ENCODE results near the gene TMEM163.

The TMEM163 gene

GRCh38 chr2:134728163-134728562 lies 9.4 kb upstream of the TMEM163 start:
- Histone ChIP-seq H3K9me2 (ENCODE audit: low read depth, low read length) (no peaks in the 10 kb centered on the region), H3K27me3 (ENCODE audit: insufficient read depth, low read length) (peaks cover 3% of the 10 kb centered on the region; the same call in 1 of the 2 replicates), H3K9me3 (ENCODE audit: low read length) (no peaks in the 10 kb centered on the region), H3K79me2 (ENCODE audit: insufficient read depth, low read length) (no peaks in the 10 kb centered on the region), H3K9ac (ENCODE audit: low read length) (no peak overlapping the region), H3F3A (ENCODE audit: insufficient read depth, low read length) (no peaks in the 10 kb centered on the region), H3K4me2 (ENCODE audit: low read length) (no peak overlapping the region), H2AFZ (ENCODE audit: low read length) (no peak overlapping the region), H3K27ac (ENCODE audit: low read depth, low read length, poor library complexity, severe bottlenecking) (no peak overlapping the region), H3K36me3 (ENCODE audit: insufficient read depth, low read length) (no peaks in the 10 kb centered on the region; the same call in 1 of the 2 replicates), H4K20me1 (ENCODE audit: insufficient read depth, low read length) (no peaks in the 10 kb centered on the region), H3K4me1 (ENCODE audit: insufficient read depth, low read length, severe bottlenecking) (no peaks in the 10 kb centered on the region), H3K4me3 (ENCODE audit: low read depth, low read length, poor library complexity, severe bottlenecking) (no peak overlapping the region)
- TF ChIP-seq CTCF (IDR thresholded peaks at IDR 0.05; ENCODE audit: low read length) (no peak), EZH2 (IDR thresholded peaks at IDR 0.05; ENCODE audit: borderline replicate concordance, low read length) (no peak)

- Histone ChIP-seq H3K9me3 (ENCODE audit: low read length) (no peaks in the 10 kb centered on the region), H4K20me1 (ENCODE audit: insufficient read depth, low read length) (no peaks in the 10 kb centered on the region), H3F3A (ENCODE audit: insufficient read depth, low read length) (no peaks in the 10 kb centered on the region), H3K9me2 (ENCODE audit: low read depth, low read length) (no peaks in the 10 kb centered on the region), H3K36me3 (ENCODE audit: insufficient read depth, low read length) (no peaks in the 10 kb centered on the region; the same call in 1 of the 2 replicates), H3K79me2 (ENCODE audit: insufficient read depth, low read length) (no peaks in the 10 kb centered on the region), H3K4me1 (ENCODE audit: insufficient read depth, low read length, severe bottlenecking) (no peaks in the 10 kb centered on the region), H3K4me2 (ENCODE audit: low read length) (no peak overlapping the region), H2AFZ (ENCODE audit: low read length) (no peak overlapping the region), H3K4me3 (ENCODE audit: low read depth, low read length, poor library complexity, severe bottlenecking) (no peak overlapping the region), H3K27me3 (ENCODE audit: insufficient read depth, low read length) (peaks cover 3% of the 10 kb centered on the region; the same call in 1 of the 2 replicates), H3K27ac (ENCODE audit: low read depth, low read length, poor library complexity, severe bottlenecking) (no peak overlapping the region), H3K9ac (ENCODE audit: low read length) (no peak overlapping the region)
- TF ChIP-seq CTCF (IDR thresholded peaks at IDR 0.05; ENCODE audit: low read length) (no peak), EZH2 (IDR thresholded peaks at IDR 0.05; ENCODE audit: borderline replicate concordance, low read length) (no peak)
Measured at GRCh38 chr2:134727385-134727784, 8.6 kb upstream of the TMEM163 start.

- no peak overlapping the region for H3K4me3 ChIP-seq (ENCODE audit: low read depth, low read length, poor library complexity, severe bottlenecking)
- no peak overlapping the region for H3K27ac ChIP-seq (ENCODE audit: low read depth, low read length, poor library complexity, severe bottlenecking)
- peaks cover 3% of the 10 kb centered on the region; the same call in 1 of the 2 replicates for H3K27me3 ChIP-seq (ENCODE audit: insufficient read depth, low read length)
- no peaks in the 10 kb centered on the region for H3K9me3 ChIP-seq (ENCODE audit: low read length)
- no peaks in the 10 kb centered on the region for H3K9me2 ChIP-seq (ENCODE audit: low read depth, low read length)
- H4K20me1 ChIP-seq (ENCODE audit: insufficient read depth, low read length): no peaks in the 10 kb centered on the region
- no peaks in the 10 kb centered on the region for H3K4me1 ChIP-seq (ENCODE audit: insufficient read depth, low read length, severe bottlenecking)
- no peak for TF ChIP-seq CTCF (IDR thresholded peaks at IDR 0.05; ENCODE audit: low read length)
- no peak for TF ChIP-seq EZH2 (IDR thresholded peaks at IDR 0.05; ENCODE audit: borderline replicate concordance, low read length)
- H3K79me2 ChIP-seq (ENCODE audit: insufficient read depth, low read length): no peaks in the 10 kb centered on the region
- no peaks in the 10 kb centered on the region; the same call in 1 of the 2 replicates for H3K36me3 ChIP-seq (ENCODE audit: insufficient read depth, low read length)
- no peak overlapping the region for H3K4me2 ChIP-seq (ENCODE audit: low read length)
- H3F3A ChIP-seq (ENCODE audit: insufficient read depth, low read length): no peaks in the 10 kb centered on the region
- no peak overlapping the region for H2AFZ ChIP-seq (ENCODE audit: low read length)
- no peak overlapping the region for H3K9ac ChIP-seq (ENCODE audit: low read length)
Measured at GRCh38 chr2:134726645-134727044, 7.8 kb upstream of the TMEM163 start.

Measured in OCI-LY1 (cell line).